DOHH2 (cell line): Measurements from ENCODE around the gene ANKRD34B.

Experiments used
- H3F3A ChIP-seq: fragments of 200-600 bp; sonication (generic), shearing (Covaris generic); 2 replicates; pipeline ENCODE4 v1.6.0; 2016; ENCODE audit warnings: antibody characterized with exemption, mild to moderate bottlenecking; ENCODE audit not compliant: control insufficient read depth, insufficient read depth
- H3K27ac ChIP-seq: fragments of 200-600 bp; sonication (generic); 2 replicates; pipeline ENCODE4 v1.5.1; 2014; ENCODE audit warnings: low read depth, mild to moderate bottlenecking, low read length, moderate library complexity
- H3K27me3 ChIP-seq: fragments of 200-600 bp; sonication (generic); 2 replicates; pipeline ENCODE4 v1.6.1; 2014; ENCODE audit warnings: mild to moderate bottlenecking, low read length, mixed read lengths; ENCODE audit not compliant: control insufficient read depth
- H3K36me3 ChIP-seq: fragments of 200-600 bp; sonication (generic); 2 replicates; pipeline ENCODE4 v1.6.1; 2014; ENCODE audit warnings: mild to moderate bottlenecking, low read length, moderate library complexity, mixed read lengths; ENCODE audit not compliant: control insufficient read depth
- H3K4me1 ChIP-seq: fragments of 200-600 bp; sonication (generic); 2 replicates; pipeline ENCODE4 v1.6.1; 2014; ENCODE audit warnings: mild to moderate bottlenecking, low read length, mixed read lengths; ENCODE audit not compliant: control insufficient read depth
- H3K4me2 ChIP-seq: fragments of 200-600 bp; sonication (generic); 2 replicates; pipeline ENCODE4 v1.6.0; 2014; ENCODE audit warnings: mild to moderate bottlenecking, low read length, moderate library complexity
- H3K4me3 ChIP-seq: fragments of 200-600 bp; sonication (generic); 2 replicates; pipeline ENCODE4 v1.5.1; 2014; ENCODE audit warnings: mild to moderate bottlenecking, low read length, mixed read lengths
- H3K79me2 ChIP-seq: fragments of 200-600 bp; sonication (generic); 2 replicates; pipeline ENCODE4 v1.6.1; 2014; ENCODE audit warnings: mild to moderate bottlenecking, low read length, mixed read lengths; ENCODE audit not compliant: control insufficient read depth
- H3K9me2 ChIP-seq: fragments of 200-600 bp; sonication (generic); replicated peaks from 2 replicates; pipeline ENCODE4 v1.6.1; 2014; ENCODE audit warnings: mild to moderate bottlenecking, low read length, mixed read lengths; ENCODE audit not compliant: control insufficient read depth
- H3K9me3 ChIP-seq: fragments of 200-600 bp; sonication (generic); 2 replicates; pipeline ENCODE4 v1.6.1; 2014; ENCODE audit warnings: antibody characterized with exemption, low read length, mixed read lengths; ENCODE audit not compliant: control insufficient read depth, insufficient read depth
- H4K20me1 ChIP-seq: fragments of 200-600 bp; sonication (generic); 2 replicates; pipeline ENCODE4 v1.6.0; 2014; ENCODE audit warnings: low read depth, mild to moderate bottlenecking, antibody characterized with exemption, low read length, moderate library complexity; ENCODE audit not compliant: control insufficient read depth, insufficient read depth
- CTCF ChIP-seq: fragments of 200-600 bp; sonication (generic); IDR thresholded peaks from one replicate; pipeline ENCODE4 v1.5.1; 2014; ENCODE audit warnings: antibody characterized with exemption, mild to moderate bottlenecking, low read depth, low read length; ENCODE audit not compliant: poor library complexity, severe bottlenecking
- EZH2phosphoT487 ChIP-seq: fragments of 200-600 bp; sonication (generic); IDR thresholded peaks from 2 replicates; pipeline ENCODE4 v1.6.1; 2017; ENCODE audit warnings: borderline replicate concordance, mild to moderate bottlenecking, antibody characterized with exemption, low read length, moderate library complexity, mixed read lengths

Gene ANKRD34B

GRCh38 chr5:80541392-80541791 lies 28.7 kb downstream of the ANKRD34B start:
- Histone ChIP-seq H3K9me2 (no peaks in the 10 kb centered on the region), H3K79me2 (no peaks in the 10 kb centered on the region), H3F3A (no peaks in the 10 kb centered on the region), H3K4me2 (no peak overlapping the region), H3K9me3 (no peaks in the 10 kb centered on the region), H3K27ac (no peak overlapping the region), H4K20me1 (no peaks in the 10 kb centered on the region), H3K4me3 (no peak overlapping the region), H3K4me1 (no peaks in the 10 kb centered on the region), H3K36me3 (no peaks in the 10 kb centered on the region), H3K27me3 (no peaks in the 10 kb centered on the region)
- TF ChIP-seq CTCF (no peak), EZH2phosphoT487 (no peak)

- Histone ChIP-seq H3K9me3 (no peaks in the 10 kb centered on the region), H3K27ac (no peak overlapping the region), H3K4me2 (no peak overlapping the region)
These were observed 29.4 kb downstream of the ANKRD34B start for GRCh38 chr5:80540691-80541090.

GRCh38 chr5:80516826-80517225 lies 53.3 kb downstream of the ANKRD34B start:
- no peaks in the 10 kb centered on the region for H3K4me1 ChIP-seq
- H3F3A ChIP-seq, result no peaks in the 10 kb centered on the region
- no peaks in the 10 kb centered on the region for H3K79me2 ChIP-seq
- no peak for TF ChIP-seq EZH2phosphoT487
- no peak for TF ChIP-seq CTCF
- no peaks in the 10 kb centered on the region for H3K27me3 ChIP-seq
- no peaks in the 10 kb centered on the region for H4K20me1 ChIP-seq
- no peak overlapping the region for H3K4me2 ChIP-seq
- H3K9me3 ChIP-seq, result no peaks in the 10 kb centered on the region
- no peaks in the 10 kb centered on the region for H3K36me3 ChIP-seq
- H3K27ac ChIP-seq, result no peak overlapping the region
- H3K9me2 ChIP-seq, result no peaks in the 10 kb centered on the region
- H3K4me3 ChIP-seq, result no peak overlapping the region

More at GRCh38 chr5:80540691-80541090, 29.4 kb downstream of the ANKRD34B start:
- Histone ChIP-seq H3F3A (no peaks in the 10 kb centered on the region), H4K20me1 (no peaks in the 10 kb centered on the region), H3K9me2 (no peaks in the 10 kb centered on the region), H3K27me3 (no peaks in the 10 kb centered on the region), H3K36me3 (no peaks in the 10 kb centered on the region), H3K4me1 (no peaks in the 10 kb centered on the region), H3K4me3 (no peak overlapping the region), H3K79me2 (no peaks in the 10 kb centered on the region)
- TF ChIP-seq EZH2phosphoT487, result no peak
- TF ChIP-seq CTCF, result no peak

- H3K9me3 ChIP-seq, result no peaks in the 10 kb centered on the region
- no peaks in the 10 kb centered on the region for H4K20me1 ChIP-seq
These were observed 60.7 kb downstream of the ANKRD34B start for GRCh38 chr5:80509362-80509761.

More at GRCh38 chr5:80509362-80509761, 60.7 kb downstream of the ANKRD34B start:
- no peak overlapping the region for H3K4me2 ChIP-seq
- H3K79me2 ChIP-seq, result no peaks in the 10 kb centered on the region
- no peaks in the 10 kb centered on the region for H3K27me3 ChIP-seq
- H3K9me2 ChIP-seq, result no peaks in the 10 kb centered on the region
- H3F3A ChIP-seq, result no peaks in the 10 kb centered on the region
- no peaks in the 10 kb centered on the region for H3K36me3 ChIP-seq
- no peak overlapping the region for H3K4me3 ChIP-seq
- H3K27ac ChIP-seq, result no peak overlapping the region
- TF ChIP-seq CTCF (no peak), EZH2phosphoT487 (no peak)
- H3K4me1 ChIP-seq, result peaks cover 6% of the 10 kb centered on the region
